LNCaP clone FGC (cell line): Measurements from ENCODE around the gene IL20RA.
"Not testable (repeated sequence)": the region's sequence is repeated elsewhere in the genome, so short reads cannot be mapped to it uniquely, and the experiment has no call there.

Experiments used
- DNase-seq: peaks from one replicate; pipeline ENCODE4 v3.0.0-alpha.2; 2011; ENCODE audit warnings: low read depth
- H3K4me3 ChIP-seq: 2 replicates; pipeline ENCODE4 v1.5.1; 2011; ENCODE audit warnings: mild to moderate bottlenecking, low read depth, low read length, control low read depth
- TF ChIP-seq, protein P1 (sequence below): IDR thresholded peaks from 2 replicates; pipeline ENCODE4 v1.5.1; 2012; ENCODE audit warnings: mild to moderate bottlenecking; ENCODE audit not compliant: control insufficient read depth, insufficient read depth; ENCODE audit errors: extremely low read depth

Gene IL20RA

GRCh38 chr6:136964398-136964797 lies 80.4 kb downstream of the IL20RA start:
- DNase-seq, result no peak
- H3K4me3 ChIP-seq, result no peak overlapping the region
- TF ChIP-seq, protein P1, sequence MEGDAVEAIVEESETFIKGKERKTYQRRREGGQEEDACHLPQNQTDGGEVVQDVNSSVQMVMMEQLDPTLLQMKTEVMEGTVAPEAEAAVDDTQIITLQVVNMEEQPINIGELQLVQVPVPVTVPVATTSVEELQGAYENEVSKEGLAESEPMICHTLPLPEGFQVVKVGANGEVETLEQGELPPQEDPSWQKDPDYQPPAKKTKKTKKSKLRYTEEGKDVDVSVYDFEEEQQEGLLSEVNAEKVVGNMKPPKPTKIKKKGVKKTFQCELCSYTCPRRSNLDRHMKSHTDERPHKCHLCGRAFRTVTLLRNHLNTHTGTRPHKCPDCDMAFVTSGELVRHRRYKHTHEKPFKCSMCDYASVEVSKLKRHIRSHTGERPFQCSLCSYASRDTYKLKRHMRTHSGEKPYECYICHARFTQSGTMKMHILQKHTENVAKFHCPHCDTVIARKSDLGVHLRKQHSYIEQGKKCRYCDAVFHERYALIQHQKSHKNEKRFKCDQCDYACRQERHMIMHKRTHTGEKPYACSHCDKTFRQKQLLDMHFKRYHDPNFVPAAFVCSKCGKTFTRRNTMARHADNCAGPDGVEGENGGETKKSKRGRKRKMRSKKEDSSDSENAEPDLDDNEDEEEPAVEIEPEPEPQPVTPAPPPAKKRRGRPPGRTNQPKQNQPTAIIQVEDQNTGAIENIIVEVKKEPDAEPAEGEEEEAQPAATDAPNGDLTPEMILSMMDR, result no peak

DNA sequence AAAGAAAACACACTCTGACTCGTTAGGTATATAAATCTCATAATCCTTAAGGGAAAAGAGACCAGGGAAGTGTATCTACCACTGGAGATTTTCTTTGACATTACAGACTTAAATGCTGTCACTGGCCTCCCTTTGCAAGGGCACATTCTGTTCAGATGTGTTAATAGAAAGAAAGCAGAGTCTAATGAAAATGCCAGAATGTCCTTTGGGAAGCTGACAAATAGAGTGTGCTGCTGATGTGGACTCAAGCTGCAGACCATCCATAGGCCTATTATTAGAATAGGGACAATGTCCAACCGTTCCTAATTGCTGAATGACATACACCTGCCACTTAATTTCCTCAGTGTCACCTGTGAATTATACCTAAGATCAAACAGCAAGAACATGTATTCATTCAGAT lies 81.5 kb downstream of the IL20RA start:
- no peak for DNase-seq
- H3K4me3 ChIP-seq, result no peak overlapping the region
- TF ChIP-seq, protein P1, result no peak

DNA sequence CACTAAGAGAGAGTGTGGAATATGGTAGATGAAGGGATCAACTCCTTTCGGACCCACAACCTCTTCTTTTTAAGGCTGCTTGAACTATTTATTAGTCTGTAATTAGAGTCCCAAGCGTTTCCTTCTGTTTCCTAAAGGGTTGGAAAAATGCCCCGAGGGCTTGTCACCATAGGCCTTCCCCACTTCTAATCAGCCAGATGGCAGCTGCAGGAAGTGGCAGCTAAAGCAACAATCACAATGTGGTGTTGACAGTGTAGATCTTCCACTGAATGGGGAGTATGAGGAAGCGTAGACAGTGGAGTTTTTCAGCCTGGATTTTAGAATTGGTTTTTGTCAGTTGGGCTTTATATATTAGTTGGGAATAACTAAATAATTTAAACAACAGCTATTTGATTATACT lies 82.1 kb downstream of the IL20RA start:
- DNase-seq, result no peak
- TF ChIP-seq, protein P1, result no peak
- H3K4me3 ChIP-seq, result no peak overlapping the region

DNA sequence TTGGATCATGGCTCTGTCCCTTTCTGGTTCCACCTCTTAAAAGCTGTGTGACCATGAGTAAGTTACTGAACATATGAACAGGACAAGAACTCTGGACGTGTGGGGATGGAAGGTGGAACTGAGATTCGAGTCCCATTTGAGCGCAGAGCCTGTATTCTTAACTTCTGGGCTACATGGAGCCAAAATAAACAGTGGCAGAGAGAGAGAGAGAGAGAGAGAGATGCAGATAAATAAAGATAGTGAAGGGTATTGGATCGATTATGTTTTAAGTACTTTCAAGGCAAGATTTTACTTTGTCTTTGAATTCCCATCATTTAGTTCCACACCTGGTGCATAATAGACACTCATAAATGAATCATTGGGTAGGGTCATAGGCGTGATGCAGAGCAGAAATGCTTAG lies 82.9 kb downstream of the IL20RA start:
- no peak overlapping the region for H3K4me3 ChIP-seq
- DNase-seq, result no peak
- TF ChIP-seq, protein P1, result no peak

GRCh38 chr6:136960781-136961180 lies 84.0 kb downstream of the IL20RA start:
- DNase-seq, result no peak
- TF ChIP-seq, protein P1, result no peak
- H3K4me3 ChIP-seq, result no peak overlapping the region

DNA sequence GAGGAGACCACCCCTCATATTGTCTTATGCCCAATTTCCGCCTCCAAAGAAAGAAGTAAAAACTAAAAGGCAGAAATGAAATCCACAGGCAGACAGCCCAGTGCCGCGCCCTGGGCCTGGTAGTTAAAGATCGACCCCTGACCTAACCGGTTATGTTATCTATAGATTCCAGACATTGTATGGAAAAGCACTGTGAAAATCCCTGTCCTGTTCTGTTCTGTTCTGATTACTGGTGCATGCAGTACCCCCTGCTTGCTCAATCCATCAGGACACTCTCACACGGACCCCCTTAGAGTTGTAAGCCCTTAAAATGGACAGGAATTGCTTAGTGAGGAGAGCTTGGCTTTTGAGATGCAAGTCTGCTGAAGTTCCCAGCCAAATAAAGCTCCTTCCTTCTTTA lies 84.8 kb downstream of the IL20RA start:
- not testable (repeated sequence) for DNase-seq, H3K4me3 ChIP-seq

DNA sequence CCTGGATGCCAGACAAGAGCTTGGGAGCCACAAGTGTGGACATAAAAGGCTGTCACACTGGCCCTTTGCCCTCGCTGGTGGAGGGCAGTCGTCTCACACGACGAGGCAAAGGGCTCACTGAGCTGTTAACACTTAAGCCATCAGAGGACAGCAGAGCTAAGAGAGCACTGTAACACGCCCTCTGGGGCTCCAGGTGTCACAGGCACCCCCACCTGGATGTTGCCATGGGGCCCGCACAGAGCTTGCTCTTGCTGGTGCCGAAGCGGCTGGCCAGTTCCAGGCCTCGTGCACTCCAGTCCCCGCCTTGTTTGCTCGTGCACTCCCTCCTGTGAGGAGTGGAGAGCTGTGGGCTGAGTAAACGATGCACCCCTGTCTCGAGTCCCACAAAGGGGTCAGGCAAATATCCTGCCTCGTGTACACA lies 85.3 kb downstream of the IL20RA start:
- DNase-seq, result no peak
- TF ChIP-seq, protein P1, result no peak
- no peak overlapping the region for H3K4me3 ChIP-seq

DNA sequence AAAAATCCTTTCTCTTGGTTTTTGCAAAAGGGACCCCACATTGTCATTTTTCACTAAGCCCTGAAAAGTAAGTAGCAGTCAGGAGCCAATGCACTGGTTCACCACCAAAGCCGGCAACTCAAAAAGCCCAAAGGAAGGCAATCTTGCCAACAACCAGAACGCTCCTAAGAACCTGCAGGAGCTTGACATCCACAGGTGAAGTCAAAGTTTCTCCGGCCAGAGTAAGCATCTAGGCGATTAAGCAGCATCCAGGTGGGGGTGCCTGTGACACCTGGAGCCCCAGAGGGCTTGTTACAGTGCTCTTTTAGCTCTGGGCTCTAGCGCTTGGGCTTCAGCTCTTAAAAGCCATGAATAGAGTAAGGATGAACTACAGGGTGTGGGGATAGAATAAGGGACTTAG lies 86.6 kb downstream of the IL20RA start:
- DNase-seq, result no peak
- H3K4me3 ChIP-seq, result no peak overlapping the region
- TF ChIP-seq, protein P1, result no peak
